ENCODE measurements around the gene ENTREP3. TPM values are rescaled to one million over a fixed set of nuclear protein-coding genes. Genes with fewer than 3 reads are reported as not detected.
A peak's percentile ranks its signal among the peaks of the same experiment; 100 is the strongest.
"Not testable (repeated sequence)": the region's sequence is repeated elsewhere in the genome, so short reads cannot be mapped to it uniquely, and the experiment has no call there.

Gene ENTREP3
- total RNA-seq, 1 donor from 2014 or later: 54.1 TPM

DNA sequence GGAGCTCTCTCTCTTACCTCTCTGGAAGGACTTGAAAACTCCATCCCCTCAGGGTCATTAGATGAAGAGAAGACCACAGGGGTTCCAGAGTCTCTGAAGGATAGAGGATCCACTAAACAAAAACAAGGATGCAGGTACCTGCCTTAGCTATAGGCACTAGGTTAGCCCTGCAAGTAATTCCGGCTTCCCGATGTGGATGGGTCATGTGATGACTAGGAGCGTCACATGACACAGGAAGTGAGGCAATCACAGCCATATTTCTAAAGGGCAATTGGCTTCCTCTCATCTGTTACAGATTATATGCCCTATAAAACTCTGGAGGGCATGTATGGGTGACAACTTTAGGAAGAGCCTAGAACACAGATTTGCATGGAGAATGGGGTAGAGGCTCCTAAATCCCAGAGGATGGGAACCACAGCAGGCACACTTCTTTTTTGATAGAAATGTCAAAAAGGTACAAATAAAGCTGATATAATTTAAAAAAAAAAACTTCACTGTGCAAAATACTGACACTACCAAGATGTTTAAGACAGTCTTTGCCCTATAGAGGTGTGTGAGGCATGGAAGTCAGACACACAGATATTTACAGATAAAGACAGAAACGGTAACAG, 14.1 kb downstream of the ENTREP3 start:
- TF ChIP-seq, protein P1, sequence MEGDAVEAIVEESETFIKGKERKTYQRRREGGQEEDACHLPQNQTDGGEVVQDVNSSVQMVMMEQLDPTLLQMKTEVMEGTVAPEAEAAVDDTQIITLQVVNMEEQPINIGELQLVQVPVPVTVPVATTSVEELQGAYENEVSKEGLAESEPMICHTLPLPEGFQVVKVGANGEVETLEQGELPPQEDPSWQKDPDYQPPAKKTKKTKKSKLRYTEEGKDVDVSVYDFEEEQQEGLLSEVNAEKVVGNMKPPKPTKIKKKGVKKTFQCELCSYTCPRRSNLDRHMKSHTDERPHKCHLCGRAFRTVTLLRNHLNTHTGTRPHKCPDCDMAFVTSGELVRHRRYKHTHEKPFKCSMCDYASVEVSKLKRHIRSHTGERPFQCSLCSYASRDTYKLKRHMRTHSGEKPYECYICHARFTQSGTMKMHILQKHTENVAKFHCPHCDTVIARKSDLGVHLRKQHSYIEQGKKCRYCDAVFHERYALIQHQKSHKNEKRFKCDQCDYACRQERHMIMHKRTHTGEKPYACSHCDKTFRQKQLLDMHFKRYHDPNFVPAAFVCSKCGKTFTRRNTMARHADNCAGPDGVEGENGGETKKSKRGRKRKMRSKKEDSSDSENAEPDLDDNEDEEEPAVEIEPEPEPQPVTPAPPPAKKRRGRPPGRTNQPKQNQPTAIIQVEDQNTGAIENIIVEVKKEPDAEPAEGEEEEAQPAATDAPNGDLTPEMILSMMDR (IDR thresholded peaks at IDR 0.05; ENCODE audit: unreplicated experiment): no peak
- peak overlapping the region; percentile 71 for H3K27ac Mint-ChIP-seq (ENCODE audit: unreplicated experiment)
- H3K4me3 Mint-ChIP-seq (ENCODE audit: unreplicated experiment): peak overlapping the region; percentile 80
- DNase-seq (ENCODE audit: low spot score): peak; percentile 51
- peaks cover 14% of the 10 kb centered on the region for H3K27me3 Mint-ChIP-seq (ENCODE audit: unreplicated experiment)
- H3K4me1 Mint-ChIP-seq (ENCODE audit: unreplicated experiment): peaks cover 27% of the 10 kb centered on the region
- H3K36me3 Mint-ChIP-seq (ENCODE audit: low read depth, unreplicated experiment): peaks cover 7% of the 10 kb centered on the region
- H3K9me3 Mint-ChIP-seq (ENCODE audit: unreplicated experiment): no peaks in the 10 kb centered on the region

DNA sequence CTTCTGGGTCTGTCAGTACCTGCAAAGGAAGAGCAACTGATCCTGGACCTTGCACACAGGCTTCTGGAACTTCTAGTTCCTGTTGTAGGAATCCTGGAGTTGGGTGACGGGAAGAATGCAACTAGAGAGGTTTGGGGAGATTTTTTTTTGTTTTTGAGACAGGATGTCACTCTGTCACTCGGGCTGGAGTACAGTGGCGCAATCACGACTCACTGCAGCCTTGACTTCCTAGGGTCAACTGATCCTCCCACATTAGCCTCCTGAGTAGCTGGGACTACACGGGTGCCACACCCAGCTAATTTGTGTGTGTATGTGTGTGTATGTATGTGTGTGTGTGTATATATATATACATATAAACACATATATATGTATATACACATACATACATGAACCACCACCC, 18.8 kb downstream of the ENTREP3 start:
- TF ChIP-seq, protein P1 (IDR thresholded peaks at IDR 0.05; ENCODE audit: unreplicated experiment): no peak
- Mint-ChIP-seq H3K9me3 (ENCODE audit: unreplicated experiment) (no peaks in the 10 kb centered on the region), H3K27ac (ENCODE audit: unreplicated experiment) (no peak overlapping the region), H3K4me3 (ENCODE audit: unreplicated experiment) (no peak overlapping the region), H3K4me1 (ENCODE audit: unreplicated experiment) (peaks cover 10% of the 10 kb centered on the region), H3K27me3 (ENCODE audit: unreplicated experiment) (peaks cover 9% of the 10 kb centered on the region), H3K36me3 (ENCODE audit: low read depth, unreplicated experiment) (peaks cover 10% of the 10 kb centered on the region)
- no peak for DNase-seq (ENCODE audit: low spot score)

DNA sequence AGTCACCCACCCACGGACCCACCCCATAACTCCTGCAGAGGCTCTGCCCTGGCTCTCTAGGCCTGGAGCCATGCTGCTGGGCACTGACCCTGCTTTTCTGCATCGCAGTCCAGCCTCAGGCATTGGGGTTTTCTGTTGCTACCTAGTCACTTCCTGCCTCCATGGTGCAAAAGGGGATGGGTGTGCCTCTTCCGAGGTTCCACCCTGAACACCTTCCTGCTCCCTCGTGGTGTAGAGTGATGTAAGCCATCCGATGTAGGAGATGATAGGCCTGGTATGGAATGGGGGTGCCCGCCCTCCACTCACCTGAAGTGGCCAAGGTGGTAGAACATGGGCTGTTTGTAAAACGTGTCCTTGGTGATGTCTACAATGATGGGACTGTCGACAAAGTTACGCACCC, 19.9 kb downstream of the ENTREP3 start:
- not testable (repeated sequence) for DNase-seq (ENCODE audit: low spot score); H3K27me3 Mint-ChIP-seq (ENCODE audit: unreplicated experiment); H3K9me3 Mint-ChIP-seq (ENCODE audit: unreplicated experiment); H3K4me1 Mint-ChIP-seq (ENCODE audit: unreplicated experiment); H3K27ac Mint-ChIP-seq (ENCODE audit: unreplicated experiment)
- Mint-ChIP-seq H3K4me3 (ENCODE audit: unreplicated experiment) (peak overlapping the region; percentile 48), H3K36me3 (ENCODE audit: low read depth, unreplicated experiment) (peaks cover 10% of the 10 kb centered on the region)

GRCh38 chr1:155233502-155233901, 21.8 kb downstream of the ENTREP3 start:
- H3K4me3 Mint-ChIP-seq (ENCODE audit: unreplicated experiment); H3K4me1 Mint-ChIP-seq (ENCODE audit: unreplicated experiment); H3K27me3 Mint-ChIP-seq (ENCODE audit: unreplicated experiment); DNase-seq (ENCODE audit: low spot score); H3K9me3 Mint-ChIP-seq (ENCODE audit: unreplicated experiment); H3K27ac Mint-ChIP-seq (ENCODE audit: unreplicated experiment): not testable (repeated sequence)
- H3K36me3 Mint-ChIP-seq (ENCODE audit: low read depth, unreplicated experiment): peaks cover 10% of the 10 kb centered on the region

- not testable (repeated sequence) for DNase-seq (ENCODE audit: low spot score); H3K9me3 Mint-ChIP-seq (ENCODE audit: unreplicated experiment); H3K4me1 Mint-ChIP-seq (ENCODE audit: unreplicated experiment); H3K27ac Mint-ChIP-seq (ENCODE audit: unreplicated experiment)
- H3K27me3 Mint-ChIP-seq (ENCODE audit: unreplicated experiment): peaks cover 14% of the 10 kb centered on the region
- H3K4me3 Mint-ChIP-seq (ENCODE audit: unreplicated experiment): peak overlapping the region; percentile 56
- H3K36me3 Mint-ChIP-seq (ENCODE audit: low read depth, unreplicated experiment): peaks cover 10% of the 10 kb centered on the region
Observed at GRCh38 chr1:155232001-155232978, 23.0 kb downstream of the ENTREP3 start.

GRCh38 chr1:155231302-155231701, 24.0 kb downstream of the ENTREP3 start:
- not testable (repeated sequence) for H3K9me3 Mint-ChIP-seq (ENCODE audit: unreplicated experiment); H3K4me3 Mint-ChIP-seq (ENCODE audit: unreplicated experiment); DNase-seq (ENCODE audit: low spot score); H3K27ac Mint-ChIP-seq (ENCODE audit: unreplicated experiment)
- Mint-ChIP-seq H3K4me1 (ENCODE audit: unreplicated experiment) (peaks cover 14% of the 10 kb centered on the region), H3K27me3 (ENCODE audit: unreplicated experiment) (peaks cover 14% of the 10 kb centered on the region), H3K36me3 (ENCODE audit: low read depth, unreplicated experiment) (peaks cover 12% of the 10 kb centered on the region)

GRCh38 chr1:155228096-155228427, 27.2 kb downstream of the ENTREP3 start:
- Mint-ChIP-seq H3K4me1 (ENCODE audit: unreplicated experiment) (peaks cover 19% of the 10 kb centered on the region), H3K27me3 (ENCODE audit: unreplicated experiment) (peaks cover 12% of the 10 kb centered on the region), H3K4me3 (ENCODE audit: unreplicated experiment) (peak overlapping the region; percentile 91), H3K9me3 (ENCODE audit: unreplicated experiment) (no peaks in the 10 kb centered on the region), H3K36me3 (ENCODE audit: low read depth, unreplicated experiment) (peaks cover 5% of the 10 kb centered on the region), H3K27ac (ENCODE audit: unreplicated experiment) (peak overlapping the region; percentile 93)
- TF ChIP-seq, protein P1 (IDR thresholded peaks at IDR 0.05; ENCODE audit: unreplicated experiment): no peak
- DNase-seq (ENCODE audit: low spot score): no peak

All from endothelial cell (in vitro differentiated cells).